ENCODE data around the gene IGIP.

GRCh38 chr5:140178086-140178410, 52.3 kb downstream of the IGIP start:
- TF ChIP-seq CTCF (IDR thresholded peaks at IDR 0.05; ENCODE audit: insufficient read depth, low read length) (no peak), REST (IDR thresholded peaks at IDR 0.05; ENCODE audit: insufficient replicate concordance, low read depth) (no peak)
